NCI-H2171 treated with DMSO at 0.1 percent for 48 hours (cell line): ENCODE data around the gene ATAD2B.

Experiments used
- DNase-seq: peaks from one replicate; lab custom pipeline; 2025; lab: John Stamatoyannopoulos, UW

Gene ATAD2B

GRCh38 chr2:23837871-23838270, 89.1 kb downstream of the ATAD2B start:
- no peak for DNase-seq

GRCh38 chr2:23836971-23837565, 89.9 kb downstream of the ATAD2B start:
- DNase-seq: no peak

- no peak for DNase-seq
Measured at GRCh38 chr2:23836505-23836904, 90.4 kb downstream of the ATAD2B start.

- DNase-seq: no peak
Measured at GRCh38 chr2:23835988-23836387, 90.9 kb downstream of the ATAD2B start.

- DNase-seq: no peak
Measured at GRCh38 chr2:23835423-23835822, 91.5 kb downstream of the ATAD2B start.

- no peak for DNase-seq
Measured at GRCh38 chr2:23828986-23829385, 97.9 kb downstream of the ATAD2B start.

GRCh38 chr2:23828256-23828980, 98.5 kb downstream of the ATAD2B start:
- DNase-seq: no peak

- no peak for DNase-seq
Measured at GRCh38 chr2:23827287-23827686, 99.6 kb downstream of the ATAD2B start.

GRCh38 chr2:23826771-23827170, 100.2 kb downstream of the ATAD2B start:
- peak; percentile 77 for DNase-seq

GRCh38 chr2:23826040-23826439, 100.9 kb downstream of the ATAD2B start:
- no peak for DNase-seq

GRCh38 chr2:23824777-23825212, 102.1 kb downstream of the ATAD2B start:
- peak; percentile 70 for DNase-seq

- DNase-seq: no peak
Measured at GRCh38 chr2:23823863-23824262, 103.1 kb downstream of the ATAD2B start.

GRCh38 chr2:23814963-23815362, 112.0 kb downstream of the ATAD2B start:
- DNase-seq: no peak

GRCh38 chr2:23813438-23813837, 113.5 kb downstream of the ATAD2B start:
- DNase-seq: no peak

- no peak for DNase-seq
Measured at GRCh38 chr2:23809150-23809549, 117.8 kb downstream of the ATAD2B start.

- no peak for DNase-seq
Measured at GRCh38 chr2:23806665-23807249, 120.2 kb downstream of the ATAD2B start.

- DNase-seq: no peak
Measured at GRCh38 chr2:23806201-23806600, 120.7 kb downstream of the ATAD2B start.

GRCh38 chr2:23803965-23804542, 122.9 kb downstream of the ATAD2B start:
- no peak for DNase-seq

GRCh38 chr2:23803264-23803964, 123.5 kb downstream of the ATAD2B start:
- no peak for DNase-seq

GRCh38 chr2:23801396-23801795, 125.5 kb downstream of the ATAD2B start:
- DNase-seq: no peak

GRCh38 chr2:23794234-23794633, 132.7 kb downstream of the ATAD2B start:
- no peak for DNase-seq

GRCh38 chr2:23793476-23793875, 133.4 kb downstream of the ATAD2B start:
- no peak for DNase-seq
